Fibroblast of lung (primary cell): ENCODE measurements around the gene DLG3.

ENCODE experiments used
- EZH2 ChIP-seq: IDR thresholded peaks from 2 replicates; pipeline ENCODE4 v1.5.1; 2012; ENCODE audit warnings: low read length, control low read depth, mild to moderate bottlenecking; ENCODE audit errors: missing control alignments
- TF ChIP-seq, protein P1 (sequence below), 2 donors: IDR thresholded peaks in 1 of 2; conservative IDR thresholded peaks in 1 of 2; 1 replicate in 1 of 2; 2 replicates in 1 of 2; pipeline ENCODE4 v1.5.1; 2011 to 2012; ENCODE audit warnings: low read length in 2 of 2, control low read depth in 1 of 2, inconsistent platforms in 1 of 2, low read depth in 1 of 2, mild to moderate bottlenecking in 1 of 2

GRCh38 chrX:70468709-70469108 is 24.1 kb downstream of the DLG3 start:
- TF ChIP-seq, protein P1, sequence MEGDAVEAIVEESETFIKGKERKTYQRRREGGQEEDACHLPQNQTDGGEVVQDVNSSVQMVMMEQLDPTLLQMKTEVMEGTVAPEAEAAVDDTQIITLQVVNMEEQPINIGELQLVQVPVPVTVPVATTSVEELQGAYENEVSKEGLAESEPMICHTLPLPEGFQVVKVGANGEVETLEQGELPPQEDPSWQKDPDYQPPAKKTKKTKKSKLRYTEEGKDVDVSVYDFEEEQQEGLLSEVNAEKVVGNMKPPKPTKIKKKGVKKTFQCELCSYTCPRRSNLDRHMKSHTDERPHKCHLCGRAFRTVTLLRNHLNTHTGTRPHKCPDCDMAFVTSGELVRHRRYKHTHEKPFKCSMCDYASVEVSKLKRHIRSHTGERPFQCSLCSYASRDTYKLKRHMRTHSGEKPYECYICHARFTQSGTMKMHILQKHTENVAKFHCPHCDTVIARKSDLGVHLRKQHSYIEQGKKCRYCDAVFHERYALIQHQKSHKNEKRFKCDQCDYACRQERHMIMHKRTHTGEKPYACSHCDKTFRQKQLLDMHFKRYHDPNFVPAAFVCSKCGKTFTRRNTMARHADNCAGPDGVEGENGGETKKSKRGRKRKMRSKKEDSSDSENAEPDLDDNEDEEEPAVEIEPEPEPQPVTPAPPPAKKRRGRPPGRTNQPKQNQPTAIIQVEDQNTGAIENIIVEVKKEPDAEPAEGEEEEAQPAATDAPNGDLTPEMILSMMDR (conservative IDR thresholded peaks at IDR 0.05 in 1 of 2, IDR thresholded peaks at IDR 0.05 in 1 of 2; ENCODE audit: low read depth in 1 of 2, low read length in 2 of 2), result no peak
- no peak for TF ChIP-seq EZH2
